HCT116 (cell line): ENCODE measurements around the gene ART3.

ENCODE experiments used
- CEBPB ChIP-seq: IDR thresholded peaks from 2 replicates; pipeline ENCODE4 v1.6.1; 2012; ENCODE audit warnings: low read depth
- EZH2 ChIP-seq: fragments of 200-600 bp; sonication (generic); IDR thresholded peaks from 2 replicates; pipeline ENCODE4 v1.6.1; 2017; ENCODE audit warnings: antibody characterized with exemption, mixed run types
- EZH2phosphoT487 ChIP-seq: fragments of 200-600 bp; IDR thresholded peaks from 2 replicates; pipeline ENCODE4 v1.6.1; 2018; ENCODE audit warnings: antibody characterized with exemption, borderline replicate concordance
- JUND ChIP-seq: IDR thresholded peaks from 2 replicates; pipeline ENCODE4 v1.6.1; 2012
- POLR2A ChIP-seq: IDR thresholded peaks from 2 replicates; pipeline ENCODE4 v1.7.0; 2011; ENCODE audit warnings: borderline replicate concordance; ENCODE audit not compliant: insufficient read depth, insufficient read length; ENCODE audit errors: extremely low read depth
- POLR2AphosphoS5 ChIP-seq: IDR thresholded peaks from 2 replicates; pipeline ENCODE4 v1.6.1; 2011; ENCODE audit warnings: mild to moderate bottlenecking, low read depth, low read length, moderate library complexity
- RAD21 ChIP-seq: IDR thresholded peaks from 2 replicates; pipeline ENCODE4 v1.6.1; 2012; ENCODE audit warnings: low read depth, mild to moderate bottlenecking
- SIN3A ChIP-seq: IDR thresholded peaks from 2 replicates; pipeline ENCODE4 v1.6.1; 2012; ENCODE audit warnings: low read depth
- SRF ChIP-seq: IDR thresholded peaks from 2 replicates; pipeline ENCODE4 v1.6.1; 2012; ENCODE audit warnings: low read depth
- TF ChIP-seq, protein P1 (sequence below), 3 experiments: fragments of 200-600 bp in 1 of 3; sonication (generic) in 1 of 3; IDR thresholded peaks in 2 of 3; conservative IDR thresholded peaks in 1 of 3; 2 replicates each; pipeline ENCODE4 v1.5.1; 2012 to 2017; ENCODE audit warnings: low read depth in 2 of 3, low read length in 2 of 3, antibody characterized with exemption in 1 of 3, borderline replicate concordance in 1 of 3, control low read depth in 1 of 3, mild to moderate bottlenecking in 1 of 3, mixed read lengths in 1 of 3, mixed run types in 1 of 3, moderate library complexity in 1 of 3; ENCODE audit not compliant: insufficient read depth in 1 of 3
- TF ChIP-seq, protein P2 (sequence below): IDR thresholded peaks from 2 replicates; pipeline ENCODE4 v1.6.1; 2012; ENCODE audit warnings: low read depth
- TF ChIP-seq, protein P3 (sequence below): IDR thresholded peaks from 2 replicates; pipeline ENCODE4 v1.6.1; 2012

DNA sequence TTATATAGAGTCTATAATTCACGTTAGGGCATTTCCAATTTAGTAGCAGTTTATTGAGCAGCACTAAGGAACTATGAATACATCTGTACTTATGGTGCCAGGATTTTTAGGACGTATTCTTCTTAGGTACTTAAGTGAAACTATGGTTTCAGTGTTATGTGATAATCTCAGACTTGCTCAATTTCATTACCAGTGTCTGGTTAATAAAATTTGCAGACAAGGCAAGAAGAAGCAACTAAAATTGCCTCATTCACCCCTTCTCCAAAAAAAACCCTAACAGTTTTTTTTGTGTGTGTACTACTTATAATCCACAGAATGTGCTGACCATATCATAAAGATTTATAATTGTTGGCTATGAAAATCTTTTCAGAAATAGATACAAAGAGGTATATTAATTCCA lies 45.2 kb upstream of the ART3 start:
- TF ChIP-seq RAD21 = no peak
- TF ChIP-seq, protein P1, sequence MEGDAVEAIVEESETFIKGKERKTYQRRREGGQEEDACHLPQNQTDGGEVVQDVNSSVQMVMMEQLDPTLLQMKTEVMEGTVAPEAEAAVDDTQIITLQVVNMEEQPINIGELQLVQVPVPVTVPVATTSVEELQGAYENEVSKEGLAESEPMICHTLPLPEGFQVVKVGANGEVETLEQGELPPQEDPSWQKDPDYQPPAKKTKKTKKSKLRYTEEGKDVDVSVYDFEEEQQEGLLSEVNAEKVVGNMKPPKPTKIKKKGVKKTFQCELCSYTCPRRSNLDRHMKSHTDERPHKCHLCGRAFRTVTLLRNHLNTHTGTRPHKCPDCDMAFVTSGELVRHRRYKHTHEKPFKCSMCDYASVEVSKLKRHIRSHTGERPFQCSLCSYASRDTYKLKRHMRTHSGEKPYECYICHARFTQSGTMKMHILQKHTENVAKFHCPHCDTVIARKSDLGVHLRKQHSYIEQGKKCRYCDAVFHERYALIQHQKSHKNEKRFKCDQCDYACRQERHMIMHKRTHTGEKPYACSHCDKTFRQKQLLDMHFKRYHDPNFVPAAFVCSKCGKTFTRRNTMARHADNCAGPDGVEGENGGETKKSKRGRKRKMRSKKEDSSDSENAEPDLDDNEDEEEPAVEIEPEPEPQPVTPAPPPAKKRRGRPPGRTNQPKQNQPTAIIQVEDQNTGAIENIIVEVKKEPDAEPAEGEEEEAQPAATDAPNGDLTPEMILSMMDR (IDR thresholded peaks at IDR 0.05 in 2 of 3, conservative IDR thresholded peaks at IDR 0.05 in 1 of 3; ENCODE audit: borderline replicate concordance in 1 of 3, insufficient read depth in 1 of 3, low read depth in 2 of 3, low read length in 2 of 3) = no peak
- TF ChIP-seq, protein P2, sequence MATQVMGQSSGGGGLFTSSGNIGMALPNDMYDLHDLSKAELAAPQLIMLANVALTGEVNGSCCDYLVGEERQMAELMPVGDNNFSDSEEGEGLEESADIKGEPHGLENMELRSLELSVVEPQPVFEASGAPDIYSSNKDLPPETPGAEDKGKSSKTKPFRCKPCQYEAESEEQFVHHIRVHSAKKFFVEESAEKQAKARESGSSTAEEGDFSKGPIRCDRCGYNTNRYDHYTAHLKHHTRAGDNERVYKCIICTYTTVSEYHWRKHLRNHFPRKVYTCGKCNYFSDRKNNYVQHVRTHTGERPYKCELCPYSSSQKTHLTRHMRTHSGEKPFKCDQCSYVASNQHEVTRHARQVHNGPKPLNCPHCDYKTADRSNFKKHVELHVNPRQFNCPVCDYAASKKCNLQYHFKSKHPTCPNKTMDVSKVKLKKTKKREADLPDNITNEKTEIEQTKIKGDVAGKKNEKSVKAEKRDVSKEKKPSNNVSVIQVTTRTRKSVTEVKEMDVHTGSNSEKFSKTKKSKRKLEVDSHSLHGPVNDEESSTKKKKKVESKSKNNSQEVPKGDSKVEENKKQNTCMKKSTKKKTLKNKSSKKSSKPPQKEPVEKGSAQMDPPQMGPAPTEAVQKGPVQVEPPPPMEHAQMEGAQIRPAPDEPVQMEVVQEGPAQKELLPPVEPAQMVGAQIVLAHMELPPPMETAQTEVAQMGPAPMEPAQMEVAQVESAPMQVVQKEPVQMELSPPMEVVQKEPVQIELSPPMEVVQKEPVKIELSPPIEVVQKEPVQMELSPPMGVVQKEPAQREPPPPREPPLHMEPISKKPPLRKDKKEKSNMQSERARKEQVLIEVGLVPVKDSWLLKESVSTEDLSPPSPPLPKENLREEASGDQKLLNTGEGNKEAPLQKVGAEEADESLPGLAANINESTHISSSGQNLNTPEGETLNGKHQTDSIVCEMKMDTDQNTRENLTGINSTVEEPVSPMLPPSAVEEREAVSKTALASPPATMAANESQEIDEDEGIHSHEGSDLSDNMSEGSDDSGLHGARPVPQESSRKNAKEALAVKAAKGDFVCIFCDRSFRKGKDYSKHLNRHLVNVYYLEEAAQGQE = no peak
- TF ChIP-seq POLR2A = no peak
- TF ChIP-seq JUND = no peak
- TF ChIP-seq SRF = no peak
- no peak for TF ChIP-seq POLR2AphosphoS5
- TF ChIP-seq EZH2phosphoT487 = no peak
- TF ChIP-seq EZH2 = no peak
- TF ChIP-seq CEBPB = no peak
- TF ChIP-seq SIN3A = no peak
- TF ChIP-seq, protein P3, sequence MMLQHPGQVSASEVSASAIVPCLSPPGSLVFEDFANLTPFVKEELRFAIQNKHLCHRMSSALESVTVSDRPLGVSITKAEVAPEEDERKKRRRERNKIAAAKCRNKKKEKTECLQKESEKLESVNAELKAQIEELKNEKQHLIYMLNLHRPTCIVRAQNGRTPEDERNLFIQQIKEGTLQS = no peak
